Measurements from ENCODE around the gene SCEL.

Gene SCEL

DNA sequence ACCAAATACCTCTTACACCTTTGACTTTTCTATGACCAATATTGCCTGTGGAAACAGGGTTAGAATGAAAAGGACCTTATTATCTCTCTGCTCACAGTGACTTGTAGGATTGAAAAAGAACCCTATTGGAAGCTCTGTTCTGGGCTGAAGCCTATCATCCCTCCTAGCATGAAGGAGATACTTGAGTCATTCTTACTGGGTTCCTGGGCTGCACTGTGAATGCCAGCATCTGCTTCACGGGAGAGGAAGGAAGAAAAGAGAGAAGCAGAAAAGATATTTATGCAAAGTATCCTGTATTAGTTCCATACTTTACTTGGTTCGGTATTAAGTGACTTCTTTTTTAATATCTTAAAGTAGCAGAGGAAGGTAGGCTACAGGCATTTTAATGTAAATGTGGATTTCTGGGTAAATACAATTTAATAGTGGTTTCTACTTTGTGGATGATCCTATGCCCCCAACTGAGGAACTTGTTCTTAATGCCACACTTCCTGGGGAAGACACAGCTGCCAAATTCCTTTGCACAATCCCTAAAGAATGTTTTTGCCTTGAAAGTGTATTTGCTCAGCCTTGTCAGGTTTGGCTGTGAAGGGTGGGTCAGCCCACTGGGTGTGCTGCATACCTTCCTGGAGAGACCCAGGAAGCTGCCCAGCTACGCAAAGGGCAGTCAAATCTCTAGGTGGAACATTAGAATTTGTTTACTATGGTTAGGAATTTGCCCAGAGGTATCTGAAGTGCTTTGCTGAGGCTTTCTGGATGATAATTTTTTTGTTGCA, 13.7 kb upstream of the SCEL start:
- DNase-seq, result no peak

GRCh38 chr13:77522444-77522843, 13.1 kb upstream of the SCEL start:
- no peak for DNase-seq

- DNase-seq, result no peak
Measured at GRCh38 chr13:77523386-77523785, 12.1 kb upstream of the SCEL start.

- DNase-seq, result no peak
Measured at GRCh38 chr13:77523834-77524728, 11.4 kb upstream of the SCEL start.

- DNase-seq, result no peak
Measured at GRCh38 chr13:77528414-77528813, 7.1 kb upstream of the SCEL start.

- DNase-seq, result no peak
Measured at GRCh38 chr13:77528834-77529500, 6.5 kb upstream of the SCEL start.

DNA sequence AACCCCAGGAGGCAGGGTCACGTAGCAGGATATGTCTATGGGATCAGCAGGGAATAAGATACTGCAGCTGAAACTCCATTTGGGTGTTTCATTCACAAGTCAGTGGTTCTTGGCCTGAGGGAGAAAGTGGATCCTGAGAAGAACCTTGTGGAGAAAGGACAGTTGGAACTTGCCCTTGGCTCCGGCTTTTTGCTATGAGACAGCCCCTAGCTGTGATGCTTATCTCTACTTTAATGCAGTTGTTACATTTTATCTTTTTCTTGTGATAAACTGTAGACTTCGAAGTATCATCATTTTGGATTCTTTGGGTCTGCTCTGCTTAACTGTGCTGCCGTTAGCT, 6.0 kb upstream of the SCEL start:
- no peak for DNase-seq

- no peak for DNase-seq
Measured at GRCh38 chr13:77530875-77531274, 4.6 kb upstream of the SCEL start.

GRCh38 chr13:77532983-77533382, 2.5 kb upstream of the SCEL start:
- no peak for DNase-seq

DNA sequence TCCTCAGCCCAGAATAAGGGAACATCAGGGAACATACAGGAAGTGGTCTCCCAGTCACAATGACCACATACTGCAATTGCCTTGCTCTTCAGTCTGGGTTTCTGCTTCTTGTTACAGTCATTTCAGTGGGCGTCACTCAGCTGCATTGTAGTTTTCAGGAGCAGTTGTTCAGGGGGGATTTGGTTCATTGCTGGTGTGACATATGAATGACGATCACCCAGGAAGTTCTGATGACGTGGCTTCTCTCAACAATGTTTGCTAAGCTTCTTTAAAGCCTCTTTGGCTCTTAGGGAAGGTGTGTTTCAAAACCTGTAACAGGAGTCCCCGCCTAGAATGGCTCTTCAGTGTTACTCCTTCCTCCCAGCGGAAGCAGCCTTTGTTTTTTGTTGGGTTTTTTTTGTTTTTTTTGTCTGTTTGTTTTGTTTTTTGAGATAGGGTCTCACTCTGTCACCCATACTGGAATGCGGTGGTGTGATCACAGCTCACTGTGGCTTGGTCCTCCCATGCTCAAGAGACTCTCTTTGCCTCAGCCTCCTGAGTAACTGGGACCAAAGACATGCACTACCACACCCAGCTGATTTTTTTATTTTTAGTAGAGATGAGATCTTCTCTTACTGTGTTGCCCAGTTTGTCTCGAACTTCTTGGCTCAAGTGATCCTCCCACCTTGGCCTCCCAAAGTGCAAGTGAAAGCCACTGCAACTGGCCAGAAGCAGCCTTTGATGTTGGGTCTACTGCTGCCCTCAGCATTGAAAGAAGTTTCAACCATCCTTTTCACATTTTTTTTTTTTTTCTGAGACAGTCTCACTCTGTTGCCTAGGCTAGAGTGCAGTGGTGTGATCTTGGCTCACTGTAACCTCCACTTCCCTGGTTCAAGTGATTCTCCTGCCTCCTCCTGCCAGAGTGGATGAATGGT, 1.4 kb upstream of the SCEL start:
- DNase-seq, result no peak

DNA sequence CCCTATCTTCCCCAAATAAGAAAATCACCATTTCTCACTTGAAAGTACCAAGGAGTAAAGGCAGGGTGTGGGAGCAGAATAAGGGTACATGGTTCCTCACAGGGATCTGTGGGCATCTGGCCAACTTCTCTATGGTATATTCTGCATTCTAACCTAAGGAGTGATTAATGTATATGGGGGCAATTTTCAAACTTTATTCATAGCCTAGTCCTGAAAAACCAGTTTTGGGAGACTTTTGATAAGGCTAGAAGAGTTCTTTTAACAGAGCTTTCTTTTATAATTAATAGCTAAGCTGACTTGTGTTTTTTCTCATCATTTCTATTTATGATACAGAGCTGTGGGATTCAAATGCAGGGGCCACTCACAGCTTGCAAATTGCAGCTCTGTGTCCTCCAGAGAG, 852 bp downstream of the SCEL start:
- DNase-seq, result no peak

DNA sequence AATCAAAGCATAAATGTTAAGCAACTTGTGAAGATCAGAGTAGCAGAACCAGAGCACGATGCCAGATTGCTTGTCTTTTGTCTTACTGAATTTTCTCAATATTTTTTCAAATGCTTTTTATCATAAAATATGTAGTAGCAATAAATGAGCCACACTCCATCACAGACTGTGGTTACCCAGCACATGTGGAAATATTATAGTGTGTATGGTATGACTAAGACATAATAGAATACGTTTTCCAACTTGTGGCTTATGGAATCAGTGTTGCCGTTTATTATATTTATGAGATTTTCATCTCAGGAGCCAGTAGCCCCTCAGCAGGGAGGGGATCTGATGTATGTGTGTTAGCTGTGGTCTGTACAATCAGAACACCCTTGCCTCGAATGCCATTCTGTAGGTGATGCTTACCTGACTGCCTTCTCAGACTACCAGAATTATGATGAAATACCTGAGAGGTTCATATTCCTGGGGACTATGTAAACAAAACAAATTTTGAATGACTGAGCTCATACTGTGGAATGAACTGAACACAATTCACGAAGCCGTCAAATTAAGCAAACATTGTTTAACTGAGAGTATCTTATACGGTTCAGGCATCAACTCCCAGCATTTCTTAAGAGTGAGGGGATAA, 1.9 kb downstream of the SCEL start:
- DNase-seq, result no peak

DNA sequence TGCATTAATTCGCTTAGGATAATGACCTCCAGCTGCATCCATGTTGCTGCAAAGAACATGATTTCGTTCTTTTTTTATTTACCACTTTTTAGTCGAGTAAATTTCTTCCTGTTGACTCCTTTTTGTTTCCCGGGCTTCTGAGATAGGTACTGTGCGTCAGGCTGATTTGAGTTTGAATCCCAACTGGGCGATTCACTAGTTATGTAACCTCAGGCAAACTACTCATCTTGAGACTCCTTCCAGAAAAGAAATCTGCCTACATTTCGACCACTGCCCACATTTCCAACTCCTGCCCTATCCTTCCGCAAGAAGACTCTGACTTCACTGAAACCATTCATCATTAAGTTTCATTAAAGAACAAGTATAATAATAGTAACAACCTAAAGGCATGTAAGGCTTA, 8.2 kb downstream of the SCEL start:
- DNase-seq, result no peak

- DNase-seq, result peak; percentile 80
Measured at GRCh38 chr13:77544355-77544754, 8.8 kb downstream of the SCEL start.

DNA sequence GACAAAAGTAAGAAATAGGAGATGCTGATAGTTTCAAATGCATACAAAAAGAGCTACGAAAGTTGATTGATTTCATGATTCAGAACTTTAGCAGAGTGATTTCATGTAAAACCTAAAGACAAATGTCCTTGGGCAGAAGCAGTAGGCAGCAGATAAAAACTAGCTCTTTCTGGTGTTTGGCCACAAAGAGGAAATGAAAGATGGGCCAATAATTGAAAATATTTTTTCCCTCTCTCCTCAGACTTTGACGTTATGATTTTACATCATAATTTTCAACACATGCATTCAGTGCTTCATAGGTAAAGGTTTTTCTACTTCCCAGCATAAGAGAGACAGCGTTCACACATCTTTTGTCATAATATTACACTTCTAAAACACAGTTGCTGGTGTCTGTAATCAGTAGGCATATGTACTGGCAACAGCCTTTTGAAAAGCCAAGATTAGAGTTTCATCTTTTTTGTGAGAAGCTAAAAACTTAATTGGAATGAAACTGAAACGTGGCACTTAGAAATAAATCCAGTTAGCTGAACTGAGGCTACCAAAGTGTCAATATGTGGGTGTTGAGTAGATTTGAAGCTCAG, 9.3 kb downstream of the SCEL start:
- DNase-seq, result no peak

DNA sequence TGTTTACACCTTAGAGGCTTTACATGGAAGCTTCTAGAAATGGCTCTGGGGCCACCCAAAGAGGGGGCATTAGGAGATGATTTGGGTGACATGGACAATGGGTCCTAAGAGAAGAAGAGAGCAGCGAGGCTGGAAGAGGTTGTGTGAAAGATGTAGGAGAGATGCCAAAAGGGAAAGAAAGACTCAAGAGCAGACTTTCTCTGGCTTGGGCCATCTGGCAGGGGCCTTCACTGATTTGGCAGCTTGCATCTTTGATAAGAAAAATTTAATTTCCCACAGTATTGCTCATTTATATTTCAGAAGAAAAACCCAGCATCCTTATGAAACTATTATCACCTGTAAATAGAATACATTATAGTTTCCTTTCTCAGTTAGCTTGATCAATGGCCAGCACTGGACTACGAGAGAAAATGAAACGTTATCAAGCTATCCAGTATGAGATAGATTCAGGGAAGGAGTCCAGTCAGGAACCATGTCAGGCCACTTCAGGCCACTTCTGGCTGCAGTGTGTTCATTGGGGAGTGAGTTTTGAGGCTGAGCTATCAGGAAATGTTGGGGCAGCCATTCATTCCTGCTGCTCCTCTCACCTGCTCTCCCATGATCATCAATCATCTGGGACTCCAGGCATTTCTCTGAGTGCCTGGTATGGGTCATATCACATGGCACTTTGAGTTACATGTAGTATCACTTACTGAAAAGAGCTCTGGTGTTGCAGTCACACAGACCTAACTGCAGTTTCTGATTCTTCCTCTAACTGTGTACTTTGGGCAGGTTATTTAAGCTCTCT, 10.3 kb downstream of the SCEL start:
- DNase-seq, result no peak

GRCh38 chr13:77548095-77548494, 12.6 kb downstream of the SCEL start:
- DNase-seq, result no peak

- DNase-seq, result no peak
Measured at GRCh38 chr13:77548594-77548993, 13.1 kb downstream of the SCEL start.

GRCh38 chr13:77554069-77554468, 18.6 kb downstream of the SCEL start:
- no peak for DNase-seq

- DNase-seq, result no peak
Measured at GRCh38 chr13:77555246-77555645, 19.7 kb downstream of the SCEL start.

- no peak for DNase-seq
Measured at GRCh38 chr13:77558016-77558415, 22.5 kb downstream of the SCEL start.

Data from right forelimb (tissue), 1 donor.